ENCODE measurements around the gene FBXW8.

Gene FBXW8

DNA sequence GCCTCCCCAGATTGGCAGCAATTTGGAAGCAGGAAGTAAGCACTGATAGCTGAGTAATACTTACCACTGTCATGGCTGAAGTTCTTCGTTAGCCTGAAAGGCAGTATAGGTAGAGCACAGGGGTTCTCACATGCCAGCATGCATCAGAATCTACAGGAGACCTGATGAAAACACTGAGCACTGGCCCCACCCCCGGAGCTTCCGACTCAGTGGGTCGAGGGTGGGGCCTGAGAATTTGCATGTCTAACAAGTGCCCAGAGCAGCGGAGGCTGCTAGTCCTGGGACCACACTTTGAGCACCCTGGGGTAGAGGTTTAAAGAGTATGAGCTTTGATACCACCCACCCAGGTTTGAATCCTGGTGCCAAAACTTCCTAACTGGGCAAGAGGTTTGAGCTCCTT, 89.6 kb downstream of the FBXW8 start:
- no peak for DNase-seq

DNA sequence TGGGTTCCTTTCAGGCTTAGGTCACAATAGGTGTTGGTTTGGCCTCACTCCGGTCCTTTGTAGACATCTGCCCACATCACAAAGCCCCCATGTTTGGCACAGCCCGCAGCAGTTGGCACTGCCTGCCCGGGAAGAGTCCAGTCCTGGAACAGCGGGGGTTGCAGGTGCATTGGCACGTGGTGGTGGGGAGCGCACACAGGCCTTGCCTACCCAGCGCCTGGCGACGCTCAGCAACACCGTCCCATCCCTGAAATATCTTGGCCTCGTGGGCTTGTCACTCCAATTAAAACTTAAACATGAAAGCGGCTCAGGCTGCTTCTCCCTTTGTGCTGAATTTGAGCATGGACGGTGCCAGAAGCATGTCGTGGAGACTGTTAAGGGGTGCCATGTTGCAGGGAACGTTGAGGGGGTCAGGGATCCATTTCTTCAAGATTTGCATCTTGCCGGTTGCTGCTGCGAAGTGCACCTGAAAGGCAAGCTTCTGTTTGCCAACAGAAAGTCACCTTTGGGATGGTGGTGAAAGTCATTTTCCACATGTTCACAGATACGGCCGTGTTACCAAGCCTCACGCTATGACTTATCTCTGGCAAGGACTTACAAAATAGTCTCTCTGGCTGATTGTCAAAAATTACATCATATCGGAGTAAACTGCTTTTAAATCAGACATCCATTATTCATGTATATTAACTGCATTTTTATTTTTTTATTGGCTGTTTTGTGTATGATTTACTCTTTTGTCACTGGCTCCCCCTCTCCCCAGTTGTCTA, 91.5 kb downstream of the FBXW8 start:
- no peak for DNase-seq

DNA sequence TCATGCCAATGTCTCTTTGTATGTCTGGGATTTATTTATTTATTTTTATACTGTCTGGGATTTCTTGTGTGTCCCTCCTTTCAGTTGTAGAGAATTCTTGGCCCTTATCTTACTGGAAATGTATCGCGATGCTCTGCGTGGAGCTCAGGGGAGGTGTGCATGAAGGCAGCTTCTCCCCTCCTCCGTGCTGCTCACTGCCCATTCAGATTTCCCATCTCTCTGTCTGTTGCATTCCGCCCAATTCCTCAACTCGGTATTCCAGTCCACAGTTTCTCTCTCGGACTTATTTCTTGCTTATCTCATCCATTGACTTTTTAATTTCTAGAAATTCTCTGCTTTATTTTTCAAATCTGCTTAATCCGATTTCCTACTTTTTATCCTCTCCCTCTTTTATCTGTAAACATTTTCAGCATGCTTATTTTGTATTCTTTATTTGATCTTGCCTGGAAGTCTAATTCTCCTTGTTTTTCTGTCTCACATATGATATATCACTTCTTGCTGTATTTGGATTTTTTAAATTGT, 93.2 kb downstream of the FBXW8 start:
- no peak for DNase-seq

DNA sequence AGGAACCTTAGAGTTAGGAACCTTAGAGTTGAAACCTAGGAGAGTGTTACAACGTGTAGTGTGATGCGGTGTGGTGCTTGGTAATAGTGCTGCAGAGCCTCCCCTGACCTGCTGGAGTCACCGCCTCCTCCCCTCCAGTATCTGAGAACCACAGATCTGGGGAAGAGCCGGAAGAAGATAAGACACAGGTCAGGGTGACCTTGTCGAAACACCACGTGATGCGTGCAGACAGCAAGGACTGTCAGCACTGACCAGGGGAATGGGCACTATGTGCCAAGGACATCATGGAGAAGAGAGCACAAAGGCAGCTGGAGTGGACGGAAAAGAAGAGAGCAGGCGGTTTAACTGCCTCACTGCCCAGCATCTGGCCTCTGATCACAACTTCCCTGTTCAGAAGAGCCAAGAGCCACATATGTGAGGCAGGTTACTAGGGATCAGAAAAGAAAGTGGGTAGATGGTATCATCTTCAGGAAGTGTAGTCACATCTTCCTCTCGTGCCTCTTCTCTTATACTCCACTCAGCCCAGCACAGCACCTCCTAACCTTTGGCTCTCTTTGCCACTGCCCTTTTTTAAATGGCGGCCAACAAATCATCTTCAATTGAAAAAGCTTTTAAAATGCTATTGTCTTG, 94.8 kb downstream of the FBXW8 start:
- no peak for DNase-seq

DNA sequence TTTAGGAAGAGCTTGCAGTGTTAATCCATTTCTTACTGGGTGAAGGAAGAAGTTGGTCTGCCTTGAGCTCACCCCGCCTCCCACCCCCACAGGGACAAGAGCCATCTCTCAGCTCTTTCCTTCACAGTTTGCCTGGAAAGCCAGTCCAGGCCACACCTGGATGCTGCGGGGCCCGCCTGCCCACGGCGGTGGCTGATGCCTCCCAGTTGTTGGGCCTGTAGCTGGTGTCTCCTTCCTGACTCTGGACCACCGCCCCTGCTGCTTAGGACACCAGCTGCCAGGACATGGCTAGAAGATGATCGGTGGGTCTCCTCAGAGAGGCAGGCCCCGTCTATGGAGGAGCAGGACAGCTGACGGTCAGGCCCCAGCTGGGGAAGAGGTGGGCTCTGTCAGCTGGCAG, 95.6 kb downstream of the FBXW8 start:
- no peak for DNase-seq

DNA sequence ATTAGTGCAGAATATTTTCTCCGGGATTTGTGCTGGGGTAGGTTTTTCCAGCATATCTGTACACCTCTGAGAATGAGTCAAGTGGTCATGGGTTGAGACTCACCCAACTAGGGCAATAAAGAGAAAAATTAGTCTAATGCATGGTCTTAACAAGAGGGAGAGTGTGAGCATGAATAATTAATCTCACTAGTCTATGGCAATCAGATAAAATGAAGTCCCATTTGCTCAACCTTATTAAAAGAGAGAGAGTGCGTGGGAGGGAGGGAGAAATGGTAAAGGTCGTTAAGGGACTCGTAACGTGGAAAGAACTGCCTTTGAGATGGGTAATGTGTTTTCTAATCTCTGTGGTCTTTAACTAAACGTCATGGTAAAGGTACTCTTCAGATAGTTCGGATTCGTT, 96.8 kb downstream of the FBXW8 start:
- no peak for DNase-seq

DNA sequence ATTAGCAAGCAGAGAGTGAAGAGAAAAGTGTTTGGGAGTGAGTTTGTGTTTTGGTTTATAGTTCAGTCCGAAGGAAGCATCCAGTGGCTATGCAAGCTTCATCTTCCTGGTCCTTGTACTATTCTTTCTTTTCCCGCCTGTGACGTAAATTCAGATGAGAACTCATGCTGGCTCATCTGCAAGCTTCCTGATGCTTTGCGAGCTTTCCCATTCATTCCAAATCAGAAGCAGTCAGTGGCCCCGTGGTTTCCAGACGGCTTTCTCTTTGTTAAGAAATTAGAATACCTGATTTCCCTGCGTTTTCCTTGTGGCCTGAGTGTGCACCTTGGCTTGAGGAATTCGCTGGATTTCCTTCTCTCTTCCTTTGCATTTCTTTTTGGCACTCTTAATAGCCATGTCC, 99.0 kb downstream of the FBXW8 start:
- DNase-seq, result no peak

DNA sequence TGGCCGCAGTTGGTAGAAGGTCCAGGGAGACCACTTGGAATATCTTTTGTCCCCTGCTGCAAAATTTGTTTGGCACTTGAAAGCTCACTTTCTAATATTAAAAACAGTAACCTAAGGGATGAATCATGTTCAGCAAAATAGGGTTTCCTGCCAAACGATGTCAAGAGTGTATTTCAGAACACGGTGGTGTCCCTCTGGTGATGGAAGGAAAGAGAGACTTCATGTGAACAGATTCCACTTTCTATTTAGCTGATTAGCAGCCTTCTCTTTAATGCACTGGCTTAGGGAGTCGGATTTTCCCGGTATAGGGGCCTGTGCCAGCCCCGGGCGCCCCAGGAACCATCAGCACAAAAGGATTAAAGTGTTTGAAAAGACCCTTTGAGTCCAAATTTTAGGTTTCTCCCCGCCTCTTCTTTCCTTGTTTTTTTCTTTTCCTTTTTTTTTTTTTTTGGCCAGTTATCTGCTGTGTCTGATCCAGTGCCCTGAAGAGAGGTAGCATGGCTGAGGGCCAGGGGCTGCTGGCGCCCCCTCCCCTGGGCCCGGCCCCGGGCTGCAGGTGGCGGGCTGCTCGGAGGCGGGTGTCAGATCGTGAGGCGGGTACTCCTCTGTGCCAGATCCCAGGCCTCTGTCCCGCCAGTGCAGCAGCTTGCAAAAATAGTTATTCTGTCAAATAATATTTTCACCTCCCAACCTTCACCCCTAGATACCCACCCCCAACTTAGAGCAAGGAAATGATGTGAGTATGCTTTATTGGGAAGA, 100.1 kb downstream of the FBXW8 start:
- no peak for DNase-seq

DNA sequence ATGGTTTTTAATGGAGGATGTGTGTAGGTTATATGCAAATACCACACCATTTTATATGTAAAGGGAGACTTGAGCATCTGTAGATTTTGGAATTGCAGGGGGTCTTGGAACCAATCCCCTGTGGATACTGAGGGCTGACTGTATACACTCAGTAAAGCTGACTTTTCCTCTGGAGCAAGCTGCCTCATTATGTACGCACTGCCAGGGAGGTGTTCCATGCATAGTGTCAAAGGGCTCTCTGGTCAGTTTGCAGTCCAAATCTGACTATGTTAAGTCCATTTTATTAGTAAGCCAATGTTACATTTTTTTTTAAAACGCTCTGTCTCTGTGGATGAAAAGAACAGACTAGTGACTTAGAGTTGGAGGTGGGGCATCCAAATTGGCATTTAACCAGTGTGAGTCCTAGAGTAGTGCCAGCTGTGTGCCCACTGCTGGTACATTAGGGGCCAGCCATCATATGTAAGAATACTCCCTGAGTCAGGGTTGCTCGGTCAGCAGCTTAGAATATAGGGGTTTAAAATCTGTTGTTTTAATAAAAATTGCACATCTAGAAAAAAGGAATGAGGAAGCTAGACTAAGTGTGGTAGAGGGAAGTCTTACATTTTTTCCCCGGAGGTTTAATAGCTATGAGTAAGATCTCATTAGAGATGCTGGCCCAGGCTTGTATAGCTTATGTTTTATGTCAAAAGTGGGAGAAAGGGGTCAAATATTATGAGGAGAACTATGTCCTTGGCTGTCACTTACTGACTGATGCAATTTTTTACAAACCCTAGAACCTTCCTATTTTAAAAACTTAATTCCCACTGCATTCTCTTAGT, 101.4 kb downstream of the FBXW8 start:
- DNase-seq, result no peak

DNA sequence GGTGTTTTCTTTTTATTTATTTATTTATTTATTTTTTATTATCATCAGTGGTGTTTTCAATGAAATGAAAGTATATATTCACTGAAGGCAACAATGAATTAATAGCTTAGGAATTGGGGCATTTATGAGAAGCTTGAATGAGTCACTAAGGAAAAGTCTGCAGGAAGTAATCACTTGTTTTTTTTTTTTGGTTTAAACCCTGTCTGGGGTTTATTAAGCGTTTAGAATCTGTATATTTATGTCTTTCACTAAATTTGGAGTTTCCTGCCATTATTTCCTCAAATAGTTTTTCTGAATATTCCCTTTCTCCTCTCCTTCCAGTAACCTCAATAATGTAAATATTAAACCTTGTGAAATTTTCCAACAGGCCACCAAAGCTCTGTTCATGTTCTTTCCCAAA, 103.0 kb downstream of the FBXW8 start:
- DNase-seq, result no peak

DNA sequence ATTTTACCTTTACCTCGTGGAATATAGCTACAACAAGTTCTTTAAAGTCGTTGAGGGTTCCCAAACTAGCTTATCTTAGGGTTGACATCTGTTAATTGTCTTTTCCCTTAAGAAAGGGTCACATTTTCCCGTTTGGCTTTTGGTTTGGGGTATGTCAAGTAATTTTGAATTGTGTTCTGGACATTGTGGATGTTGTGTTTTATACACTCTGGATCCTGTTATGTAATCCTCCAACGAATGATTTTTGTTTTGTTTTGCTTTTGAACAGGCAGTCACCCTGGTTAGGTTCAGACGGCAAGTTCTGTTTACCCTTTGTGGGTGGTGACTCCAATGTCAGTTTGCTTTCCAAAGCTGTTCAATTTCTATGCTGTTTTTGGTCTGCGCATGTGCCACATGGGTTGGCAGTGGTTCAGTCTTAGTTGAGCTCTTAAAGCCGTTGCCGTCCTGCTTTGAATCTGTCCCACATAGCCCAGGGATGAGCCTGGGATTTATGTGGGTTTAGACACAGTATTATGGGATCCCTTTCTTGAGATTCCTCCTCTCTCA, 103.7 kb downstream of the FBXW8 start:
- DNase-seq, result no peak

DNA sequence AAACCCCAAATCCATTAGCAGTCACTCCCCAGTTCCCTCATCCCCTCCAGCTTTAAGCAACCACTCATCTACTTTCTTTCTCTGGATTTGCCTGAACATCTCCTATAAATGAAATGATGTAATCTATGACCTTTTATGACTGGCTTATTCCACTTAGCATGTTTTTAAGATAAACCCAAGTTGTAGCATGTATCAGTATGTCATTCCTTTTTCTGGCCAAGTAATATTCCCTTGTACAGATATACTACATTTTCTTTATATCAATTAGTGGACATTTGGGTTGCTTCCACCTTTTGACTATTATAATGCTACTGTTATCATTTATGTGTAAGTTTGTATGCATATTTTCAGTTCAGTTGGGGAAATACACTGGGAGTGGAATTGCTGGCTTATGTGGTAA, 105.1 kb downstream of the FBXW8 start:
- DNase-seq, result no peak

DNA sequence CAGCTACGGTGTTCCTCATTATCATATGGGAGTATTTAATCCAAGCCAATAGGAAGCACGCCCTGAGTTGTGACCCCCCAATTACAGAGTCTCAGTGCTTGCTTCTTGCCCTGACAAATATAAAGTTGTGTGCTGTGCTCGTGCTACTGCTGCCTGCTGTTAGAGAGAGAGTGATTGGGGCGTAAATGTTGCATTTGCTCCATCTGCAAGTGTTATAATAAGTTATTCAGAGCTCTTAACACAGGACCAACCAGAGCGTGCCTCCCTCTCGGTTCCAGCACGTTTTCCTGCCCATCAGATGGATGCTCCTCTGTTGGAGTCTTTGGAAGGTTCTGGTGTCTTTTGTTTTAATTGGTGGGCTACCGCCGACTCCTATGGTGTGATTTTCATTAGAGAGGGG, 107.1 kb downstream of the FBXW8 start:
- no peak for DNase-seq

DNA sequence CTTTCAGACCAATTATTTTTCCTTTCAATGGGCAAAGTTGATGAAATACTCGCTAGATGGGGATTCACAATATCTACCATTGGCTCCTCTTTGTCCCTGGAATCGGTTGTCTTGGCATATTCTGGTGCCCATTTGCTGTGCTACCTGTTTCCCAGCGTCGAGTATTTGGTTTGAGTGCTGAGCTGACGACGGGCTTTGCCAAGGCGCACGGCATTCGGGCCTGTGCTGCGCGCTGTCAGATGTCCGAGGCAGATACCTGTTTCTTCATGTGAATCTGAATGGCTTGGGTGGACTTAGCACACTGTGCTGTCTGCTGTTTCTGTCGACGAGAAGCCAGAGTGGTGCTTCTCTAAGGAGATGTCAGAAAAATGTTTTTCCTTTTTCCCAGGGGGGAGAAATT, 107.5 kb downstream of the FBXW8 start:
- DNase-seq, result no peak

DNA sequence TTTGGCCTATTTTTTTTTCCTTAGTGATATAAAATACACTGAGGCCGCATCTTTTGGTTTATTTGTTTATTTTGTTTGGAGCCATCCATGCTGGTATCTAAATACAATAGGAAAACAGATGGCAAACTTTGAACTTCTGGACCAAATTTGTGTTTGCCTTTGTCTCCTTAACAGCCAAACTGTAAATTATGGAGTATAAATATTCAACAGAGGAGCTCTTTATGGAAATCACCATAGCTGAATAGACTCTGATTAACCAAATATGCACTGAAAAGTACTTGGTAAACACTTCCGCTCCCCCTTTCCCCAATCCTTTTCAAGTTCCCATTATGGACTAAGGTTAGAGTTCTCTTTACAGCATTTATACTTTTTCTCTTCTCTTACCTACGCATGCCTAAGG, 107.9 kb downstream of the FBXW8 start:
- no peak for DNase-seq

DNA sequence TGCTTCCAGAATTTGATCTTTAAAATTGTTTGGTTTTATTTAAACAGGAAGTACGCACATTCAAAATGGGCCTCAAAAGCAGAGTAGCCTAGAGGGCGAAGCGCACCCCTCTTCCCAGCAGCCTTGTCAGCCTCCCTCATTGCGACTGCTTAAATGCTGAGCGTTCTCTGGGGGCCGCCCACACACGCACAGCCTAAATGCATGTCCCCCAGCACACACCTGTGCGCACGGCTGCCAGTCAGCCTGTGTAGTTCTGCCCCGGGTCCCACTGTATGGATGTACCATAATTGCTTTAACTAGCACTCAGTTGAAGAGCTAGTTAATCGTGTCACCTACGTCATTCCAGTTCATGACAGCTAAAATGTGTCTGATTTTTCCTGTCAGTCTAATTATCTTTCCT, 109.1 kb downstream of the FBXW8 start:
- DNase-seq, result no peak

DNA sequence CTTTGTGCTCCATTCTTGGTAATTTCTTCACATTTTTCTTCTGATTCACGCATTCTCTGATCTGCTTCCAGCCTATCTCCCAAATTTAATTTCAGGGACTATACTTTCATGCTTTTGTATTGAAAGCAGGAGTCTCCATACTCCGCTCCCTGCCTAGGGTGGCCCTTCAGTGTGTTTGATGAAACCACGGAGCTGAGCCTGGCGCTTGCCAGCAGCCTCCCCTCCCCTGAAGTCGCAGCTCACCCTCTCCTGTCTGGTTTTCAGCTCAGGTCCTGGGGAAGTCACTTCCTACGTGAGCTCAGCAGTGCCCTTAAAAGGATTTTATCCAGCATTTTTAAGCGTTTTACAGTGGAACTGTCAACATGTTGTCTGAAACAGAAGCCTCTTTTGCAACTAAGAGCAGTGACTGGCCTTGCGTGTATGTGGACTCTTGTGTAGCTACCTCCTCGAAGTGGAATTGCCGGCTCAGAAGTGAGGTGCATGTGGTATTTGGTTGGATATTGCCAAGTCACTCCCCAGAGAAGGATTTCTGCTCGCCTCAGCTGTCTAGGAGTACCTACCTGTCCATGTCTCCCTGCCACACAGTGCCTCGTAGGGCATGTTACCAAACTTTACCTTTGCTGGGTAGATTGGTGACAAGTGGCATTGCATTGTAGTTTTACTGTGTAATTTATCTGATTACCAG, 109.9 kb downstream of the FBXW8 start:
- DNase-seq, result no peak

DNA sequence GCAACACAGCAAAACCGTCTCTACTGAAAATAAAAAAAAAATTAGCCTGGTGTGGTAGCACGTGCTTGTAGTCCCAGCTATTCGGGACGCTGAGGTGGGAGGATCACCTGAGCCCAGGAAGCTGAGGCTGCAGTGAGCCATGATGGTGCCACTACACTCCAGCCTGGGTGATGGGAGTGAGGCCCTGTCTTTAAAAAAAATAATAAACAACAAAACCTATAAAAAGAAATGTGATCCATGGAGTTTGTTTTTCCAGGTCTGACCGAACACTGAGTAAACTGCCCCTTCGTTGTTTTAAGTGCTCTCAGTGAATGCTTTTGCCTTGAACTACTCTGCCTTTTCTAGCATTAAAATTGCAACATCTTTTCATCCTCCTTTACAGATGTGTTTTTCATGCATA, 111.7 kb downstream of the FBXW8 start:
- DNase-seq, result no peak

DNA sequence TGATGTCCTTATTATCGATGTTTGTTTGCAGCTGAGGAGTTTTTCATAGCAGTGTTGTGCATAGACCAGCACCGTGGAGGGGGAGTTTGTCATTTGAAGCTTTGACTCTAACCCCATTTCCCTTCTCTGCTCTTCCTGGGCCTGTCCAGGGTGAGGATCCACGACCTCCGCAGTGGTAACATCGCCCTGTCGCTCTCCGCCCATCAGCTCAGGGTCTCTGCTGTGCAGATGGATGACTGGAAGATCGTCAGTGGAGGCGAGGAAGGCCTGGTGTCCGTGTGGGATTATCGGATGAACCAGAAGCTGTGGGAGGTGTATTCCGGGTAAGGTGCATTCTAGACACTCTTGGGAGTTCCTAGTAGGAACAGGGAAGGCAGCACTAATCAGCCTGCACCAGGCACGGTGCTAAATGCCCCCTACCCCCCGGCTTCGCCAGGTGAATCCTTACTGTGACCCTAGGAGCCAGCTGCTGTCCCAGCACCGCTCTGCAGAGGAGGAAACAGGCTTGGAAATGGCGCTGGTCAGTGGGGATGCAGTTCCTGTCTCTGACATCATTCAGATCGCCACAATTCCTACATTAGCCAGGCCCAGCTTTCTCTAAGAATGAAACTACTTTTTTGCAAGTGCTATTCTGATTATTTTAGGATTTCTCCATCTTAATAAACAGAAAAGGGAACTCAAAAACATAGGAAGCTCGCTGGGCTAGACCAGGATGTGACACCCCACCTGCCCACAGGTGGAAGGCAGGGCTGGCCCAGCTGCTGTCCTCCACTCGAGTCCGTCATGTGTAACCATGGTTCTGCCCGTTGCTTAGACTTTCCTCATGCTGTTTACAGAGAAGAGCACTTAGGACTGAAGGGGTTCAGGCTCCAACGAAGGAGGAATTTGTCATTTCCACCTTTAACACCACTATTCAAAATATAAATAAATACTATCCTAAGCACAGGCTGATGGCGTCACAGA, 113.5 kb downstream of the FBXW8 start:
- no peak for DNase-seq

DNA sequence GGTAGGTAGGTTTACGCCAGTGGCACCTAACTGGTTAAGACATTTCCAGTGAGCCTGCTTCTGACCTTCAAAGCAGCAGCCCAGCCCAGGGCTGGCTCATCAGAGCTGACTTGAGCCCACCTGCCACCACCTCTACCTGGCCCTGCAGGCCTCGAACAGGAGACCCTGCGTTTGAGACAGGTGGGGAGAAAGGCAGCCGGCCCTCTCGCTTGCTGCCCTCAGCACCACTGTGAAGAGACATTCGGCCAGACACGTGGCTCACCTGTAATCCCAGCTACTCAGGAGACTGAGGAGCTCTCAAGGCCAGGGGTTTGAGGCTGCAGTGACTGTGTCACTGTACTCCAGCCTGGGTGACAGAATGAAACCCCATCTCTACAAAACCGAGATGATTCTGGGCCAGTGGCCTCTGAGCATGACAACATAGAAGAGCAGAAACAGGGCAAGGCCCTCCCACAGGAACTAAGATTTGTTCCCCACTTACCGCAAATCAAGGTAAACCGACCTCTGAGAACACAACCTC, 114.3 kb downstream of the FBXW8 start:
- no peak for DNase-seq

Measured in CD4-positive, alpha-beta T cell treated with Interleukin-21 for 1 hour (primary cell).